HEK293 (cell line): ENCODE measurements around the gene CLCN3.
A peak's percentile ranks its signal among the peaks of the same experiment; 100 is the strongest.

Experiments used
- EGR2 ChIP-seq: fragments of 450-650 bp; formaldehyde crosslinking; IDR thresholded peaks from 2 replicates; pipeline ENCODE4 v1.5.1; 2016; ENCODE audit warnings: low read depth, missing biosample characterization, missing genetic modification characterization
- FEZF1 ChIP-seq: fragments of 450-650 bp; formaldehyde crosslinking; IDR thresholded peaks from 2 replicates; pipeline ENCODE4 v1.5.1; 2016; ENCODE audit warnings: missing biosample characterization, missing genetic modification characterization
- KLF10 ChIP-seq: fragments of 450-650 bp; IDR thresholded peaks from 2 replicates; pipeline ENCODE4 v1.5.1; 2018; ENCODE audit warnings: missing biosample characterization, mild to moderate bottlenecking, missing genetic modification characterization
- KLF8 ChIP-seq: fragments of 450-650 bp; formaldehyde crosslinking; IDR thresholded peaks from 2 replicates; pipeline ENCODE4 v1.5.1; 2016; ENCODE audit warnings: missing biosample characterization, missing genetic modification characterization
- PRDM1 ChIP-seq: fragments of 450-650 bp; formaldehyde crosslinking; IDR thresholded peaks from 2 replicates; pipeline ENCODE4; 2016; ENCODE audit warnings: missing biosample characterization, missing genetic modification characterization
- SCRT2 ChIP-seq: fragments of 450-650 bp; formaldehyde crosslinking; IDR thresholded peaks from 2 replicates; pipeline ENCODE4 v1.5.1; 2016; ENCODE audit warnings: missing biosample characterization, missing genetic modification characterization
- ZBTB21 ChIP-seq: fragments of 450-650 bp; formaldehyde crosslinking; IDR thresholded peaks from 2 replicates; pipeline ENCODE4 v1.5.1; 2017; ENCODE audit warnings: missing biosample characterization, missing genetic modification characterization
- ZBTB48 ChIP-seq: fragments of 450-650 bp; formaldehyde crosslinking; IDR thresholded peaks from 2 replicates; pipeline ENCODE4 v1.5.1; 2016; ENCODE audit warnings: missing biosample characterization, missing genetic modification characterization
- ZBTB8A ChIP-seq: fragments of 450-650 bp; formaldehyde crosslinking; IDR thresholded peaks from 2 replicates; pipeline ENCODE4 v1.5.1; 2016; ENCODE audit warnings: missing biosample characterization, missing genetic modification characterization
- ZFHX2 ChIP-seq: fragments of 450-650 bp; formaldehyde crosslinking; conservative IDR thresholded peaks from 2 replicates; pipeline ENCODE4 v1.5.1; 2016; ENCODE audit warnings: missing biosample characterization, missing genetic modification characterization
- ZFP69B ChIP-seq: fragments of 450-650 bp; formaldehyde crosslinking; IDR thresholded peaks from 2 replicates; pipeline ENCODE4 v1.5.1; 2016; ENCODE audit warnings: missing biosample characterization, missing genetic modification characterization
- ZNF155 ChIP-seq: fragments of 450-650 bp; formaldehyde crosslinking; IDR thresholded peaks from 2 replicates; pipeline ENCODE4 v1.5.1; 2016; ENCODE audit warnings: missing biosample characterization, missing genetic modification characterization
- ZNF2 ChIP-seq: fragments of 450-650 bp; formaldehyde crosslinking; IDR thresholded peaks from 2 replicates; pipeline ENCODE4 v1.5.1; 2016; ENCODE audit warnings: missing biosample characterization, missing genetic modification characterization
- ZNF335 ChIP-seq: fragments of 450-650 bp; formaldehyde crosslinking; conservative IDR thresholded peaks from 2 replicates; pipeline ENCODE4 v1.5.1; 2016; ENCODE audit warnings: missing biosample characterization, missing genetic modification characterization
- ZNF350 ChIP-seq: fragments of 450-650 bp; formaldehyde crosslinking; IDR thresholded peaks from 2 replicates; pipeline ENCODE4 v1.5.0; 2017; ENCODE audit warnings: missing biosample characterization, mild to moderate bottlenecking, missing genetic modification characterization
- ZNF366 ChIP-seq: fragments of 450-650 bp; formaldehyde crosslinking; conservative IDR thresholded peaks from 2 replicates; pipeline ENCODE4 v1.5.1; 2016; ENCODE audit warnings: missing biosample characterization, missing genetic modification characterization
- ZNF501 ChIP-seq: fragments of 450-650 bp; formaldehyde crosslinking; IDR thresholded peaks from 2 replicates; pipeline ENCODE4 v1.5.1; 2016; ENCODE audit warnings: missing biosample characterization, missing genetic modification characterization
- ZNF600 ChIP-seq: fragments of 450-650 bp; formaldehyde crosslinking; IDR thresholded peaks from 2 replicates; pipeline ENCODE4 v1.5.1; 2016; ENCODE audit warnings: missing biosample characterization, missing genetic modification characterization
- ZNF660 ChIP-seq: fragments of 450-650 bp; IDR thresholded peaks from 2 replicates; pipeline ENCODE4 v1.5.1; 2018; ENCODE audit warnings: missing biosample characterization, mild to moderate bottlenecking, missing genetic modification characterization
- ZNF76 ChIP-seq: fragments of 450-650 bp; formaldehyde crosslinking; IDR thresholded peaks from 2 replicates; pipeline ENCODE4; 2016; ENCODE audit warnings: low read depth, missing biosample characterization, missing genetic modification characterization, borderline replicate concordance
- ZXDB ChIP-seq: fragments of 450-650 bp; formaldehyde crosslinking; IDR thresholded peaks from 2 replicates; pipeline ENCODE4 v1.5.1; 2016; ENCODE audit warnings: missing biosample characterization, missing genetic modification characterization
- TF ChIP-seq, protein P1 (sequence below): fragments of 450-650 bp; formaldehyde crosslinking; IDR thresholded peaks from 2 replicates; pipeline ENCODE4 v1.5.1; 2016; ENCODE audit warnings: missing biosample characterization, missing genetic modification characterization
- TF ChIP-seq, protein P2 (sequence below): fragments of 450-650 bp; formaldehyde crosslinking; IDR thresholded peaks from 2 replicates; pipeline ENCODE4 v1.5.1; 2016; ENCODE audit warnings: missing biosample characterization, missing genetic modification characterization
- TF ChIP-seq, protein P3 (sequence below): fragments of 450-650 bp; formaldehyde crosslinking; IDR thresholded peaks from 2 replicates; pipeline ENCODE4 v1.5.1; 2016; ENCODE audit warnings: missing biosample characterization, missing genetic modification characterization
- TF ChIP-seq, protein P4 (sequence below): fragments of 450-650 bp; formaldehyde crosslinking; IDR thresholded peaks from 2 replicates; pipeline ENCODE4 v1.5.1; 2016; ENCODE audit warnings: missing biosample characterization, missing genetic modification characterization
- TF ChIP-seq, protein P5 (sequence below): fragments of 450-650 bp; formaldehyde crosslinking; IDR thresholded peaks from 2 replicates; pipeline ENCODE4 v1.5.1; 2016; ENCODE audit warnings: missing biosample characterization, missing genetic modification characterization, low read depth
- TF ChIP-seq, protein P6 (sequence below): fragments of 450-650 bp; formaldehyde crosslinking; optimal IDR thresholded peaks from 2 replicates; pipeline ENCODE3; 2016; ENCODE audit warnings: missing biosample characterization, mild to moderate bottlenecking, missing genetic modification characterization

The CLCN3 gene

DNA sequence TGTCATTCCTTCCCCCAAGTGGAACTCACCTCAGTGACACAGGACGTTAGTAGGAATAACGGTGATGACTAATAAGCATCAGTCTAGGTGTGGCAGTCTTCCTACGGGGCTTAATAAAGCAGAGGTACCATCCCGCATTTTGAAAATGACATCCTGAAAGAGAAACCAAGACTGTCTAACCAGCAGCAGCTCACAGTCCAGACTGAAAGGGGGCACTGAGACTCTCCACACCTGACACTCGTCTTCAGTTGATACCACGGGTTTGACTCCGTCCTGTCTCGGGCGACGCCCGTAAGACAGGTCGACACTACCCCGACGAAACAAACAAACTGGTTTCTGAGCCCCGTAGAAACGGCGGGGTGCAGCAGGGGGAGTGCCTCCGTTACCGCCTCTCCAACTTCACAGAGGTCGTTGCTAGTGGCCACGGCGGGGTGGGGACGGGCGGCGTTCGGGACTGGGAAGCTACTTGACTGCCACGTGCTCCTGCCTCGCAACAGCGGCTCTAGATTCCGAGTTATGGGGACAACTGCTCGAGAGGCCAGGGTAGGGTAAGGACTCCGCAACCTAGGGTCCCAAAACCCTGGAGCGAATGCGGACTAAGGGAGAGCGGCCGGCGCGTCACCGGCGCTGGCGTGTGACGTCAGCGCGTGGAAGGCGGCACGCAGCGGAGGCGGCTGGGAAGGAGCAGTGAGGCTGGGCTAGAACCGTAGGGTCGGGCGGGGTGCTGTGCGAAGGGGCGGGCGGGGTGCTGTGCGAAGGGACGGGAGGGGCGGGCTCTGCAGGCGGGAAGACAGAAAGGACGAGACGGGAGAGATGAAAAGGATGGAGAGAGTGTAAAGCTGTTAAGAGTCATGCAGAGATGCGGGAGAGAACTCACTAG lies 8.1 kb upstream of the CLCN3 start, which contains the start of gene NEK1 (continued):
- TF ChIP-seq ZNF2 (tag by site-specific recombination) (peak; percentile 19; the same call in 1 of the 2 replicates), ZFHX2 (tag by site-specific recombination) (peak; percentile 65), ZBTB8A (peak; percentile 17), ZBTB48 (tag by site-specific recombination) (peak; percentile 93), ZNF366 (tag by site-specific recombination) (peak; percentile 73), ZNF76 (tag by site-specific recombination) (peak; percentile 65; the same call in 1 of the 2 replicates), ZBTB21 (tag by site-specific recombination) (peak; percentile 88), ZFP69B (tag by site-specific recombination) (0 out of 2 replicates have a peak, but pooled peaks have one; percentile 40), ZNF155 (no peak), PRDM1 (tag by site-specific recombination) (peak; percentile 72; the same call in 1 of the 2 replicates), FEZF1 (tag by site-specific recombination) (peak; percentile 38; the same call in 1 of the 2 replicates), EGR2 (tag by site-specific recombination) (peak; percentile 36; the same call in 1 of the 2 replicates), KLF10 (tag by site-specific recombination) (0 out of 2 replicates have a peak, but pooled peaks have one; percentile 24), ZNF660 (no peak), SCRT2 (tag by site-specific recombination) (no peak), ZNF350 (tag by site-specific recombination) (no peak), KLF8 (tag by site-specific recombination) (peak; percentile 49; the same call in 1 of the 2 replicates), ZNF501 (tag by site-specific recombination) (0 out of 2 replicates have a peak, but pooled peaks have one; percentile 55), ZNF600 (tag by site-specific recombination) (peak; percentile 83), ZXDB (tag by site-specific recombination) (peak; percentile 71), ZNF335 (peak; percentile 83)
- TF ChIP-seq, protein P1, sequence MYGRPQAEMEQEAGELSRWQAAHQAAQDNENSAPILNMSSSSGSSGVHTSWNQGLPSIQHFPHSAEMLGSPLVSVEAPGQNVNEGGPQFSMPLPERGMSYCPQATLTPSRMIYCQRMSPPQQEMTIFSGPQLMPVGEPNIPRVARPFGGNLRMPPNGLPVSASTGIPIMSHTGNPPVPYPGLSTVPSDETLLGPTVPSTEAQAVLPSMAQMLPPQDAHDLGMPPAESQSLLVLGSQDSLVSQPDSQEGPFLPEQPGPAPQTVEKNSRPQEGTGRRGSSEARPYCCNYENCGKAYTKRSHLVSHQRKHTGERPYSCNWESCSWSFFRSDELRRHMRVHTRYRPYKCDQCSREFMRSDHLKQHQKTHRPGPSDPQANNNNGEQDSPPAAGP (tag by site-specific recombination), result 0 out of 2 replicates have a peak, but pooled peaks have one; percentile 31
- TF ChIP-seq, protein P2, sequence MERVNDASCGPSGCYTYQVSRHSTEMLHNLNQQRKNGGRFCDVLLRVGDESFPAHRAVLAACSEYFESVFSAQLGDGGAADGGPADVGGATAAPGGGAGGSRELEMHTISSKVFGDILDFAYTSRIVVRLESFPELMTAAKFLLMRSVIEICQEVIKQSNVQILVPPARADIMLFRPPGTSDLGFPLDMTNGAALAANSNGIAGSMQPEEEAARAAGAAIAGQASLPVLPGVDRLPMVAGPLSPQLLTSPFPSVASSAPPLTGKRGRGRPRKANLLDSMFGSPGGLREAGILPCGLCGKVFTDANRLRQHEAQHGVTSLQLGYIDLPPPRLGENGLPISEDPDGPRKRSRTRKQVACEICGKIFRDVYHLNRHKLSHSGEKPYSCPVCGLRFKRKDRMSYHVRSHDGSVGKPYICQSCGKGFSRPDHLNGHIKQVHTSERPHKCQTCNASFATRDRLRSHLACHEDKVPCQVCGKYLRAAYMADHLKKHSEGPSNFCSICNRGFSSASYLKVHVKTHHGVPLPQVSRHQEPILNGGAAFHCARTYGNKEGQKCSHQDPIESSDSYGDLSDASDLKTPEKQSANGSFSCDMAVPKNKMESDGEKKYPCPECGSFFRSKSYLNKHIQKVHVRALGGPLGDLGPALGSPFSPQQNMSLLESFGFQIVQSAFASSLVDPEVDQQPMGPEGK (tag by site-specific recombination), result peak; percentile 62; the same call in 1 of the 2 replicates
- TF ChIP-seq, protein P3, sequence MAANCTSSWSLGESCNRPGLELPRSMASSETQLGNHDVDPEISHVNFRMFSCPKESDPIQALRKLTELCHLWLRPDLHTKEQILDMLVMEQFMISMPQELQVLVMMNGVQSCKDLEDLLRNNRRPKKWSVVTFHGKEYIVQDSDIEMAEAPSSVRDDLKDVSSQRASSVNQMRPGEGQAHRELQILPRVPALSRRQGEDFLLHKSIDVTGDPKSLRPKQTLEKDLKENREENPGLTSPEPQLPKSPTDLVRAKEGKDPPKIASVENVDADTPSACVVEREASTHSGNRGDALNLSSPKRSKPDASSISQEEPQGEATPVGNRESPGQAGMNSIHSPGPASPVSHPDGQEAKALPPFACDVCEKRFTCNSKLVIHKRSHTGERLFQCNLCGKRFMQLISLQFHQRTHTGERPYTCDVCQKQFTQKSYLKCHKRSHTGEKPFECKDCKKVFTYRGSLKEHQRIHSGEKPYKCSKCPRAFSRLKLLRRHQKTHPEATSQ, result no peak
- TF ChIP-seq, protein P4, sequence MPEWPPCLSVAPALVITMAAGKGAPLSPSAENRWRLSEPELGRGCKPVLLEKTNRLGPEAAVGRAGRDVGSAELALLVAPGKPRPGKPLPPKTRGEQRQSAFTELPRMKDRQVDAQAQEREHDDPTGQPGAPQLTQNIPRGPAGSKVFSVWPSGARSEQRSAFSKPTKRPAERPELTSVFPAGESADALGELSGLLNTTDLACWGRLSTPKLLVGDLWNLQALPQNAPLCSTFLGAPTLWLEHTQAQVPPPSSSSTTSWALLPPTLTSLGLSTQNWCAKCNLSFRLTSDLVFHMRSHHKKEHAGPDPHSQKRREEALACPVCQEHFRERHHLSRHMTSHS, result no peak
- TF ChIP-seq, protein P5, sequence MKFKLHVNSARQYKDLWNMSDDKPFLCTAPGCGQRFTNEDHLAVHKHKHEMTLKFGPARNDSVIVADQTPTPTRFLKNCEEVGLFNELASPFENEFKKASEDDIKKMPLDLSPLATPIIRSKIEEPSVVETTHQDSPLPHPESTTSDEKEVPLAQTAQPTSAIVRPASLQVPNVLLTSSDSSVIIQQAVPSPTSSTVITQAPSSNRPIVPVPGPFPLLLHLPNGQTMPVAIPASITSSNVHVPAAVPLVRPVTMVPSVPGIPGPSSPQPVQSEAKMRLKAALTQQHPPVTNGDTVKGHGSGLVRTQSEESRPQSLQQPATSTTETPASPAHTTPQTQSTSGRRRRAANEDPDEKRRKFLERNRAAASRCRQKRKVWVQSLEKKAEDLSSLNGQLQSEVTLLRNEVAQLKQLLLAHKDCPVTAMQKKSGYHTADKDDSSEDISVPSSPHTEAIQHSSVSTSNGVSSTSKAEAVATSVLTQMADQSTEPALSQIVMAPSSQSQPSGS (tag by site-specific recombination), result peak; percentile 93
- TF ChIP-seq, protein P6, sequence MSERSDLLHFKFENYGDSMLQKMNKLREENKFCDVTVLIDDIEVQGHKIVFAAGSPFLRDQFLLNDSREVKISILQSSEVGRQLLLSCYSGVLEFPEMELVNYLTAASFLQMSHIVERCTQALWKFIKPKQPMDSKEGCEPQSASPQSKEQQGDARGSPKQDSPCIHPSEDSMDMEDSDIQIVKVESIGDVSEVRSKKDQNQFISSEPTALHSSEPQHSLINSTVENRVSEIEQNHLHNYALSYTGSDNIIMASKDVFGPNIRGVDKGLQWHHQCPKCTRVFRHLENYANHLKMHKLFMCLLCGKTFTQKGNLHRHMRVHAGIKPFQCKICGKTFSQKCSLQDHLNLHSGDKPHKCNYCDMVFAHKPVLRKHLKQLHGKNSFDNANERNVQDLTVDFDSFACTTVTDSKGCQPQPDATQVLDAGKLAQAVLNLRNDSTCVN (tag by site-specific recombination), result peak; percentile 68
